ENCODE data around the gene WSCD2. TPM values are rescaled to one million over a fixed set of nuclear protein-coding genes. Genes with fewer than 3 reads are reported as not detected.

The WSCD2 gene
- polyA plus RNA-seq, 1 donor (not counting 4 experiments of a cell fraction or from before 2014, with no cell fraction given), result not detected

- Histone ChIP-seq H3K27me3 (ENCODE audit: control insufficient read depth, extremely low read depth, insufficient read depth, low read length) (no peaks in the 10 kb centered on the region), H3K9ac (ENCODE audit: control insufficient read depth, extremely low read depth, insufficient read depth, low read length) (no peak overlapping the region), H4K20me1 (ENCODE audit: control insufficient read depth, extremely low read depth, insufficient read depth, low read length) (no peaks in the 10 kb centered on the region), H3K36me3 (ENCODE audit: control insufficient read depth in 2 of 2, extremely low read depth in 1 of 2, insufficient read depth in 2 of 2, low read length in 2 of 2) (no peaks in the 10 kb centered on the region), H2AFZ (ENCODE audit: control insufficient read depth, low read length) (no peak overlapping the region), H3K4me3 (ENCODE audit: control insufficient read depth in 2 of 3, extremely low read depth in 1 of 3, insufficient read depth in 2 of 3, low read depth in 1 of 3, low read length in 3 of 3) (no peak overlapping the region), H3K27ac (ENCODE audit: control insufficient read depth, insufficient read depth, low read length) (no peak overlapping the region), H3K9me1 (ENCODE audit: control insufficient read depth, extremely low read depth, insufficient read depth, low read length) (no peaks in the 10 kb centered on the region), H3K79me2 (ENCODE audit: control insufficient read depth, insufficient read depth, low read length) (no peaks in the 10 kb centered on the region), H3K9me3 (ENCODE audit: control insufficient read depth, low read depth, low read length) (no peaks in the 10 kb centered on the region), H3K4me1 (ENCODE audit: control insufficient read depth, extremely low read depth, insufficient read depth, low read length) (no peaks in the 10 kb centered on the region), H3K4me2 (ENCODE audit: control insufficient read depth, extremely low read depth, insufficient read depth, low read depth, low read length) (no peak overlapping the region)
- FAIRE-seq, result no peak
- dilution Hi-C loops (cut with MboI; ENCODE audit: extremely low pct_ligation_motif_present, low sequenced_read_pairs), result no loop called here
- no peak for TF ChIP-seq EZH2 (IDR thresholded peaks at IDR 0.05; ENCODE audit: low read length)
- TF ChIP-seq, protein P1, sequence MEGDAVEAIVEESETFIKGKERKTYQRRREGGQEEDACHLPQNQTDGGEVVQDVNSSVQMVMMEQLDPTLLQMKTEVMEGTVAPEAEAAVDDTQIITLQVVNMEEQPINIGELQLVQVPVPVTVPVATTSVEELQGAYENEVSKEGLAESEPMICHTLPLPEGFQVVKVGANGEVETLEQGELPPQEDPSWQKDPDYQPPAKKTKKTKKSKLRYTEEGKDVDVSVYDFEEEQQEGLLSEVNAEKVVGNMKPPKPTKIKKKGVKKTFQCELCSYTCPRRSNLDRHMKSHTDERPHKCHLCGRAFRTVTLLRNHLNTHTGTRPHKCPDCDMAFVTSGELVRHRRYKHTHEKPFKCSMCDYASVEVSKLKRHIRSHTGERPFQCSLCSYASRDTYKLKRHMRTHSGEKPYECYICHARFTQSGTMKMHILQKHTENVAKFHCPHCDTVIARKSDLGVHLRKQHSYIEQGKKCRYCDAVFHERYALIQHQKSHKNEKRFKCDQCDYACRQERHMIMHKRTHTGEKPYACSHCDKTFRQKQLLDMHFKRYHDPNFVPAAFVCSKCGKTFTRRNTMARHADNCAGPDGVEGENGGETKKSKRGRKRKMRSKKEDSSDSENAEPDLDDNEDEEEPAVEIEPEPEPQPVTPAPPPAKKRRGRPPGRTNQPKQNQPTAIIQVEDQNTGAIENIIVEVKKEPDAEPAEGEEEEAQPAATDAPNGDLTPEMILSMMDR (optimal IDR thresholded peaks at IDR 0.05 in 1 of 3, IDR thresholded peaks at IDR 0.05 in 1 of 3, conservative IDR thresholded peaks at IDR 0.05 in 1 of 3; ENCODE audit: extremely low read depth in 1 of 3, insufficient read depth in 2 of 3, low read length in 3 of 3), result no peak
- no peak for DNase-seq (ENCODE audit: low read depth, low spot score)
Measured at GRCh38 chr12:108099778-108100489, 29.2 kb upstream of the WSCD2 start.

DNA sequence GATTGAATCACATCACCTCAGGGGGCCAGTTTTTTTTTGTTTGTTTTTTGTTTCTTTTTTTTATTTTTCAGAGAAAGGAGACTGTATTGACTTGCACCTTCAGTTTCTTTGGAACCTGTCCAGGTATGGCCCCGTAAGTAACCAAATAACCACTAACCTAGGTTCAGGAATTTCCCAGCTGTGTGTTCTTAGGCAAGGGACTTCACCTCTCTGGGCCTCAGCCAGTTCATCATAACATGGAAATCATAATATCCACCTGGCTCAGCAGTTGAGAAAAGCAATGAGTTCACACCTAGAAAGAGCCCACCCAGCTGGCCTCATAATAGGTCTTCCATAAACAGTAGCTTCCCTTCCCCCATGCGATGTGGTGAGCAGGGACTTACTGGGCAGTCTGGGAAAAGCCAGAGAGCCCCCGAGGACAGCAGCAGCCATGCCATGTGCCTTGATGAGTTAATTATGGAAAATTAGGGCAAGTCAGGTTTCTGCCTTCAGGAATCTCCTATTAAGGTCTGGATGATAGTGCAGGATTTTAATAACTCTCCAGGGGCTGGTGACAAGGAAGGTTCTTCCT is 27.4 kb upstream of the WSCD2 start:
- TF ChIP-seq EZH2 (IDR thresholded peaks at IDR 0.05; ENCODE audit: low read length), result no peak
- TF ChIP-seq, protein P1 (optimal IDR thresholded peaks at IDR 0.05 in 1 of 3, IDR thresholded peaks at IDR 0.05 in 1 of 3, conservative IDR thresholded peaks at IDR 0.05 in 1 of 3; ENCODE audit: extremely low read depth in 1 of 3, insufficient read depth in 2 of 3, low read length in 3 of 3), result no peak
- Histone ChIP-seq H3K4me3 (ENCODE audit: control insufficient read depth in 2 of 3, extremely low read depth in 1 of 3, insufficient read depth in 2 of 3, low read depth in 1 of 3, low read length in 3 of 3) (no peak overlapping the region), H3K79me2 (ENCODE audit: control insufficient read depth, insufficient read depth, low read length) (no peaks in the 10 kb centered on the region), H3K27me3 (ENCODE audit: control insufficient read depth, extremely low read depth, insufficient read depth, low read length) (no peaks in the 10 kb centered on the region), H3K9me3 (ENCODE audit: control insufficient read depth, low read depth, low read length) (no peaks in the 10 kb centered on the region), H3K9ac (ENCODE audit: control insufficient read depth, extremely low read depth, insufficient read depth, low read length) (no peak overlapping the region), H3K4me2 (ENCODE audit: control insufficient read depth, extremely low read depth, insufficient read depth, low read depth, low read length) (no peak overlapping the region), H2AFZ (ENCODE audit: control insufficient read depth, low read length) (no peak overlapping the region), H4K20me1 (ENCODE audit: control insufficient read depth, extremely low read depth, insufficient read depth, low read length) (no peaks in the 10 kb centered on the region), H3K27ac (ENCODE audit: control insufficient read depth, insufficient read depth, low read length) (no peak overlapping the region), H3K4me1 (ENCODE audit: control insufficient read depth, extremely low read depth, insufficient read depth, low read length) (no peaks in the 10 kb centered on the region), H3K9me1 (ENCODE audit: control insufficient read depth, extremely low read depth, insufficient read depth, low read length) (no peaks in the 10 kb centered on the region), H3K36me3 (ENCODE audit: control insufficient read depth in 2 of 2, extremely low read depth in 1 of 2, insufficient read depth in 2 of 2, low read length in 2 of 2) (no peaks in the 10 kb centered on the region)
- dilution Hi-C loops (cut with MboI; ENCODE audit: extremely low pct_ligation_motif_present, low sequenced_read_pairs), result no loop called here
- FAIRE-seq, result no peak
- DNase-seq (ENCODE audit: low read depth, low spot score), result no peak
